Smooth muscle cell (in vitro differentiated cells): ENCODE measurements around the gene RPL41. TPM values are rescaled to one million over a fixed set of nuclear protein-coding genes. Genes with fewer than 3 reads are reported as not detected.

ENCODE experiments used
- DNase-seq: peaks from one replicate; lab custom pipeline; 2025; ENCODE audit not compliant: unreplicated experiment; lab: John Stamatoyannopoulos, UW
- H2AFZ ChIP-seq: fragments of 200-600 bp; sonication (generic); 2 replicates; pipeline ENCODE4 v1.6.0; 2016; ENCODE audit warnings: antibody characterized with exemption, low read depth, mild to moderate bottlenecking
- H3F3A ChIP-seq: fragments of 200-600 bp; sonication (generic); 2 replicates; pipeline ENCODE4 v1.6.0; 2017; ENCODE audit warnings: antibody characterized with exemption, low read depth
- H3K27ac ChIP-seq: fragments of 200-600 bp; sonication (generic); 2 replicates; pipeline ENCODE4 v1.5.1; 2016; ENCODE audit warnings: low read depth, mild to moderate bottlenecking
- H3K27me3 ChIP-seq: fragments of 200-600 bp; sonication (generic); 2 replicates; pipeline ENCODE4 v1.6.1; 2016; ENCODE audit warnings: low read depth, mild to moderate bottlenecking
- H3K36me3 ChIP-seq: fragments of 200-600 bp; sonication (generic); 2 replicates; pipeline ENCODE4 v1.5.1; 2016; ENCODE audit warnings: low read depth
- H3K4me1 ChIP-seq: fragments of 200-600 bp; sonication (generic); 2 replicates; pipeline ENCODE4 v1.5.1; 2016; ENCODE audit warnings: low read depth
- H3K4me2 ChIP-seq: fragments of 200-600 bp; sonication (generic); 2 replicates; pipeline ENCODE4 v1.6.0; 2016; ENCODE audit warnings: mild to moderate bottlenecking
- H3K4me3 ChIP-seq: fragments of 200-600 bp; sonication (generic); 2 replicates; pipeline ENCODE4 v1.5.1; 2016; ENCODE audit warnings: mild to moderate bottlenecking
- H3K79me2 ChIP-seq: fragments of 200-600 bp; sonication (generic); 2 replicates; pipeline ENCODE4 v1.6.0; 2016; ENCODE audit warnings: low read depth, mild to moderate bottlenecking
- H3K9ac ChIP-seq: fragments of 200-600 bp; sonication (generic); 2 replicates; pipeline ENCODE4 v1.6.0; 2016; ENCODE audit warnings: low read depth
- H3K9me3 ChIP-seq: fragments of 200-600 bp; sonication (generic); replicated peaks from 2 replicates; pipeline ENCODE4 v1.5.1; 2016; ENCODE audit warnings: low read depth
- H4K20me1 ChIP-seq: fragments of 200-600 bp; sonication (generic); 2 replicates; pipeline ENCODE4 v1.6.0; 2016; ENCODE audit warnings: low read depth
- WGBS: methylation state at CpG from one replicate; pipeline ENCODE4 v1.1.7; 2016; ENCODE audit warnings: low lambda C conversion rate; 5-methylcytosine and 5-hydroxymethylcytosine counted together
- polyA plus RNA-seq: library from polyadenylated mRNA; unstranded; fragments of >200 nt; fragmentation: Nextera tagmentation; extraction: Ambion mirVana; gene quantifications from 2 replicates; pipeline ENCODE4 v1.2.1, GENCODE V29; 2016
- total RNA-seq: library from RNA; depleted of rRNA; stranded (reverse); fragments of >200 nt; gene quantifications from 2 replicates; pipeline ENCODE4 v1.2.3, GENCODE V29; 2014
- TF ChIP-seq, protein P1 (sequence below): fragments of 200-600 bp; sonication (generic); IDR thresholded peaks from 2 replicates; pipeline ENCODE4 v1.5.1; 2017; ENCODE audit warnings: borderline replicate concordance, mild to moderate bottlenecking, antibody characterized with exemption; ENCODE audit not compliant: insufficient read depth, poor library complexity, severe bottlenecking

RPL41 gene
- total and polyA plus RNA-seq, 2 experiments from 2014 or later, result 2,414 to 3,246 TPM

DNA sequence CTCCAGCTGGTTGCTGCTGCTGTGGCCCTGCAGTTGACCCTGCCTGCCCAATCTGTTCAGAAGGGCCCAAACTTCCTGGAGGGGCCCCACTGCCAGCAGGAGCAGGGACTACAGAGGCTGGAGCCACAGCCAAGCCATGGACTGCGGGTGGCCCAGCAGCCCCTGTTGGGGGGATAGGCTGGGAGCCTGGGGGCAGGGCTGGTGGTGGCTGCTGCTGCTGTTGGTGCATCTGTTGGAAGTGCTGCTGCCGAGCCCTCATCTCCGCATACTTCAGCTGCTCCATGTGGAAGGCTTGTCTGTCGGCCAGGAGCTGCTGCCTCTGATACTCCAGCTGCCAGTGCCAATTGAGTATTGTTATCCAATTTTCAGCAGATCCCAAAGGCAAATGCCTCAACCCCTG, 48.9 kb downstream of the RPL41 start:
- Histone ChIP-seq H4K20me1 (peaks cover 37% of the 10 kb centered on the region), H3K27ac (no peak overlapping the region), H3K36me3 (no peaks in the 10 kb centered on the region)

More for the DNA sequence above, 48.9 kb downstream of the RPL41 start:
- TF ChIP-seq, protein P1, sequence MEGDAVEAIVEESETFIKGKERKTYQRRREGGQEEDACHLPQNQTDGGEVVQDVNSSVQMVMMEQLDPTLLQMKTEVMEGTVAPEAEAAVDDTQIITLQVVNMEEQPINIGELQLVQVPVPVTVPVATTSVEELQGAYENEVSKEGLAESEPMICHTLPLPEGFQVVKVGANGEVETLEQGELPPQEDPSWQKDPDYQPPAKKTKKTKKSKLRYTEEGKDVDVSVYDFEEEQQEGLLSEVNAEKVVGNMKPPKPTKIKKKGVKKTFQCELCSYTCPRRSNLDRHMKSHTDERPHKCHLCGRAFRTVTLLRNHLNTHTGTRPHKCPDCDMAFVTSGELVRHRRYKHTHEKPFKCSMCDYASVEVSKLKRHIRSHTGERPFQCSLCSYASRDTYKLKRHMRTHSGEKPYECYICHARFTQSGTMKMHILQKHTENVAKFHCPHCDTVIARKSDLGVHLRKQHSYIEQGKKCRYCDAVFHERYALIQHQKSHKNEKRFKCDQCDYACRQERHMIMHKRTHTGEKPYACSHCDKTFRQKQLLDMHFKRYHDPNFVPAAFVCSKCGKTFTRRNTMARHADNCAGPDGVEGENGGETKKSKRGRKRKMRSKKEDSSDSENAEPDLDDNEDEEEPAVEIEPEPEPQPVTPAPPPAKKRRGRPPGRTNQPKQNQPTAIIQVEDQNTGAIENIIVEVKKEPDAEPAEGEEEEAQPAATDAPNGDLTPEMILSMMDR, result no peak
- no peak overlapping the region for H3K4me3 ChIP-seq
- no peaks in the 10 kb centered on the region for H3K27me3 ChIP-seq
- no peak for DNase-seq
- H3K79me2 ChIP-seq, result peaks cover 7% of the 10 kb centered on the region
- H3K4me1 ChIP-seq, result peaks cover 22% of the 10 kb centered on the region
- 94% methylated on average over 4 of the region's 4 CpGs for WGBS
- no peak overlapping the region for H3K4me2 ChIP-seq
- H3K9me3 ChIP-seq, result no peaks in the 10 kb centered on the region
- peaks cover 42% of the 10 kb centered on the region for H3F3A ChIP-seq
- H2AFZ ChIP-seq, result no peak overlapping the region
- no peak overlapping the region for H3K9ac ChIP-seq

Other genes with a start within 250 kb of the RPL41 start
- 28.6 and 36.0 TPM in 2 replicates for gene PYM1, start 188.7 kb upstream of the RPL41 start, total RNA-seq
- gene PYM1, start 188.7 kb upstream of the RPL41 start, polyA plus RNA-seq, result 48.2 and 51.2 TPM in 2 replicates
- 86.0 and 87.1 TPM in 2 replicates for gene DGKA, start 185.5 kb upstream of the RPL41 start, total RNA-seq
- gene DGKA, start 185.5 kb upstream of the RPL41 start, polyA plus RNA-seq, result 66.3 and 125 TPM in 2 replicates
- 1.8 and 4.7 TPM in 2 replicates for gene PMEL, start 150.6 kb upstream of the RPL41 start, total RNA-seq
- 1.4 and 1.9 TPM in 2 replicates for gene PMEL, start 150.6 kb upstream of the RPL41 start, polyA plus RNA-seq
- gene CDK2, start 149.8 kb upstream of the RPL41 start, total RNA-seq, result 36.5 and 37.5 TPM in 2 replicates
- 25.8 and 33.3 TPM in 2 replicates for gene CDK2, start 149.8 kb upstream of the RPL41 start, polyA plus RNA-seq
- 77.2 and 90.4 TPM in 2 replicates for gene RAB5B, start 142.6 kb upstream of the RPL41 start, total RNA-seq
- 81.9 and 93.4 TPM in 2 replicates for gene RAB5B, start 142.6 kb upstream of the RPL41 start, polyA plus RNA-seq
- 9.8 and 19.1 TPM in 2 replicates for gene SUOX, start 119.4 kb upstream of the RPL41 start, total RNA-seq
- gene SUOX, start 119.4 kb upstream of the RPL41 start, polyA plus RNA-seq, result 12.8 and 13.8 TPM in 2 replicates
- gene IKZF4, start 95.6 kb upstream of the RPL41 start, total RNA-seq, result 3.9 and 4.2 TPM in 2 replicates
- 5.4 and 6.8 TPM in 2 replicates for gene IKZF4, start 95.6 kb upstream of the RPL41 start, polyA plus RNA-seq
- gene RPS26, start 74.7 kb upstream of the RPL41 start, total RNA-seq, result 731 and 845 TPM in 2 replicates
- gene RPS26, start 74.7 kb upstream of the RPL41 start, polyA plus RNA-seq, result 282 and 323 TPM in 2 replicates
- gene ERBB3, start 36.5 kb upstream of the RPL41 start, total RNA-seq, result 7.2 and 9.2 TPM in 2 replicates
- gene ERBB3, start 36.5 kb upstream of the RPL41 start, polyA plus RNA-seq, result 1.2 and 9.8 TPM in 2 replicates
- gene PA2G4, start 12.1 kb upstream of the RPL41 start, total RNA-seq, result 88.6 and 118 TPM in 2 replicates
- gene PA2G4, start 12.1 kb upstream of the RPL41 start, polyA plus RNA-seq, result 99.8 and 113 TPM in 2 replicates
- 1.9 and 6.7 TPM in 2 replicates for gene ZC3H10, start 1.6 kb downstream of the RPL41 start, total RNA-seq
- 2.8 TPM in 2 replicates for gene ZC3H10, start 1.6 kb downstream of the RPL41 start, polyA plus RNA-seq
- 76.0 and 87.7 TPM in 2 replicates for gene ESYT1, start 11.6 kb downstream of the RPL41 start, total RNA-seq
- 69.5 and 77.0 TPM in 2 replicates for gene ESYT1, start 11.6 kb downstream of the RPL41 start, polyA plus RNA-seq
- 44.5 and 59.0 TPM in 2 replicates for gene MYL6B, start 36.0 kb downstream of the RPL41 start, total RNA-seq
- gene MYL6B, start 36.0 kb downstream of the RPL41 start, polyA plus RNA-seq, result 107 and 121 TPM in 2 replicates
- 2,329 and 2,776 TPM in 2 replicates for gene MYL6, start 41.7 kb downstream of the RPL41 start, total RNA-seq
- gene MYL6, start 41.7 kb downstream of the RPL41 start, polyA plus RNA-seq, result 4,165 and 4,181 TPM in 2 replicates
- gene SMARCC2, start 72.8 kb downstream of the RPL41 start, total RNA-seq, result 28.2 and 43.8 TPM in 2 replicates
- 32.2 and 39.2 TPM in 2 replicates for gene SMARCC2, start 72.8 kb downstream of the RPL41 start, polyA plus RNA-seq
- 46.1 and 65.2 TPM in 2 replicates for gene RNF41, start 105.3 kb downstream of the RPL41 start, total RNA-seq
- 19.4 and 22.2 TPM in 2 replicates for gene RNF41, start 105.3 kb downstream of the RPL41 start, polyA plus RNA-seq
- gene NABP2, start 107.7 kb downstream of the RPL41 start, total RNA-seq, result 20.9 and 33.8 TPM in 2 replicates
- gene NABP2, start 107.7 kb downstream of the RPL41 start, polyA plus RNA-seq, result 14.2 and 16.4 TPM in 2 replicates
- 0.36 and 0.99 TPM in 2 replicates for gene SLC39A5, start 113.4 kb downstream of the RPL41 start, total RNA-seq
- not detected in 2 replicates for gene SLC39A5, start 113.4 kb downstream of the RPL41 start, polyA plus RNA-seq
- gene ANKRD52, start 141.8 kb downstream of the RPL41 start, total RNA-seq, result 31.4 and 32.5 TPM in 2 replicates
- 49.9 and 54.0 TPM in 2 replicates for gene ANKRD52, start 141.8 kb downstream of the RPL41 start, polyA plus RNA-seq
- gene COQ10A, start 150.3 kb downstream of the RPL41 start, total RNA-seq, result 8.7 and 11.0 TPM in 2 replicates
- 9.8 and 16.8 TPM in 2 replicates for gene COQ10A, start 150.3 kb downstream of the RPL41 start, polyA plus RNA-seq
- 96.5 and 138 TPM in 2 replicates for gene CS, start 183.7 kb downstream of the RPL41 start, total RNA-seq
- gene CS, start 183.7 kb downstream of the RPL41 start, polyA plus RNA-seq, result 83.3 and 107 TPM in 2 replicates
- 147 and 171 TPM in 2 replicates for gene CNPY2, start 199.4 kb downstream of the RPL41 start, total RNA-seq
- 334 and 342 TPM in 2 replicates for gene CNPY2, start 199.4 kb downstream of the RPL41 start, polyA plus RNA-seq
- gene PAN2, start 217.4 kb downstream of the RPL41 start, total RNA-seq, result 20.3 and 55.6 TPM in 2 replicates
- 12.9 and 14.7 TPM in 2 replicates for gene PAN2, start 217.4 kb downstream of the RPL41 start, polyA plus RNA-seq
- gene IL23A, start 222.3 kb downstream of the RPL41 start, total RNA-seq, result 0.54 and 1.9 TPM in 2 replicates
- 0.35 and 0.85 TPM in 2 replicates for gene IL23A, start 222.3 kb downstream of the RPL41 start, polyA plus RNA-seq
- gene STAT2, start 243.5 kb downstream of the RPL41 start, total RNA-seq, result 141 and 148 TPM in 2 replicates
- 94.6 and 108 TPM in 2 replicates for gene STAT2, start 243.5 kb downstream of the RPL41 start, polyA plus RNA-seq
- not detected in 2 replicates for gene APOF, start 246.2 kb downstream of the RPL41 start, total RNA-seq
- gene APOF, start 246.2 kb downstream of the RPL41 start, polyA plus RNA-seq, result not detected in 2 replicates